Raji (cell line): ENCODE results near the gene RIMS1.

Source experiments
- POLR2A ChIP-seq: IDR thresholded peaks from 2 replicates; pipeline ENCODE4 v1.6.1; 2011; ENCODE audit warnings: low read depth, low read length, control low read depth; ENCODE audit not compliant: insufficient read depth

The RIMS1 gene

DNA sequence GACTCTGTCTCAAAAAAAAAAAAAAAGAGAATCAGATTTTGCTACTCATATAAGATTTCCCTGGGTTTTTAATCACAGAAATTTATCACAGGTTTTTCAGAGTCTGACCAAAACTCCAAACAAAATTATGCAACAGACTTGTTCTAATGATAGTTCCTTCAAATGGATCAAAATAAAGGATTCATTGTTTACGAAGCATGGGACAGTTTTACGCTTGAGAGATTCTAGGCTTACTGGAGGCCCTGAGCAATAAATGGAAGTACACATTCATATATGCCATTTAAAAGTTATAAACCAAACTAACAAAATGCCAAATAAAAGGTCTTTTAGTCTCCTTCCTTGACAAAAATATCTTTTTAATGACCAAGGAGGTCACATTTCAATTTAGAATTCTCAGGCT lies 490.4 kb downstream of the RIMS1 start:
- no peak for TF ChIP-seq POLR2A

DNA sequence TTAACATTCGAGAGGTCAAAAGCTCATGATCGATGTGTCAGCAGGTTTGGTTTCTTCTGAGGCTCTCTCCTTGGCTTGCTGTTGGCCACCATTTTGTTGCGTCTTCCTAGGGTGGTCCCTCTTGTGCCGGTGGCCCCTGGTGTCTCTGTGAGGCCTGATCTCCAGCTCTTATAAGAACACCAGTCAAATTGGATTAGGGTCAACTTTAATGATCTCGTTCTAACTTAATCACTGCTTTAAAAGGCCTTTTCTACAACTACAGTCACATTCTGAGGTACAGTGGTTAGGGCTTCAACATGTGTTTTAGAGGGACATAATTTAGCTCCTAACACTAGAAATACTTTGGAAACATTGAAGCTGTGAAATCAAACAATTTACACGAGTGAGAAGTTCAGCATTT lies 494.7 kb downstream of the RIMS1 start:
- no peak for TF ChIP-seq POLR2A

DNA sequence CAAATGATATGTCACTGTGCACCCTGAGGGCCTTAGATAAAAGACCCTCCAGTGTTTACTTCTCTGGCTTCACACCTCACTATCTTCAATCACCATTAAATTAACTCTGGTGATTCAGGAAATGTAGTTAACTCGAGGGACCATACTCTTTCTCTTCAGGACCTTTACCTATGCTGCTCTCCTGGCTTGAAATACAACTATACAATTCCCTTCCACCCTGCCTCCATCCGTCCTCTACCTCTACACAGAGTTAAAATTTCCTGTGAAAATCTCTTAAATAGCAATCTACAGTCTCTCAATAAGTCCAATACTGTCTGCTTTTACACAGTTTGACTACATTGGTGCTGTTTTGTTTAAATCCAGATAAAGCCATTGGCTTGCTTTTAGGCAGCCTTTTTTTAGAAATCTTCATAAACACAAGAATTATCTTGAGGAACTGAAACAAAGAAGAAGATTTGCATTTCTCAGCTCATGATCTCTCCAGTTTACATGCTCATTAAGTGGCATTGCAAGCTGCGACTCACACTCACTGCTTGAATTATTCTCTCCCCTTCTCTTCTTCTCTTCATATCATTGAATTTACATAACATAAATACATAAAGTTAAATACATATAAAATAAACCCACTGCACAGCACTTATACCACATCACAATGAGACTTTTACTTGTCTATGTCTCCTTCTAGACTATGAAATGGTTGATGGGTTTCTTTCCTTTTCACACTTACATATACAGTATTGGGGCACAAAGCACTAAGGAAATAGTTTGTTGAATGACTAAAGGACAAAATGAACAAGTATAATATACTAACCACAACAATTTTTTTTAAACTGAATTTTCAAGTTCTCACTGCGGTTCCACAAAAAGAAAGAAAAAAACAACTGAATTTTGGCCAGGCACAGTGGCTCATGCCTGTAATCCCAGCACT lies 496.5 kb downstream of the RIMS1 start:
- TF ChIP-seq POLR2A = no peak

DNA sequence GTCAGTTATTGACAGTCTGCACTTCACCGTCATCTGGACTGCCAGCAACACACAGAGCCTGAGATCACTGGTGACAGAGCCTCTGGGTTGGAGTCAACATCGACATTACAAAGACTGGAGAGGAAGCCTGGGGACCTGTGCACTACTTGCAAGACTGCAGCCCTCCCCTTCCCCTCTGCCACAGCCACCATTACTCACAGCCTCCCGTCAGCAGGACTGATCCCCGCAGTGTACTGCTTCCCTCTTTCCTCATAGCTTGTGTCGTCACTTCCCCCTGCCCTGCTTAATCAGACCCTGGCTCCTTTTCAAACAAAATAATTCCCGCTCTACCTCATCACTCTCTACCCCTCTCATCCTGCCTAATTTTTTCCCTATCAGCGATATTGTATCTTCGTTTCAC lies 500.0 kb downstream of the RIMS1 start:
- no peak for TF ChIP-seq POLR2A

DNA sequence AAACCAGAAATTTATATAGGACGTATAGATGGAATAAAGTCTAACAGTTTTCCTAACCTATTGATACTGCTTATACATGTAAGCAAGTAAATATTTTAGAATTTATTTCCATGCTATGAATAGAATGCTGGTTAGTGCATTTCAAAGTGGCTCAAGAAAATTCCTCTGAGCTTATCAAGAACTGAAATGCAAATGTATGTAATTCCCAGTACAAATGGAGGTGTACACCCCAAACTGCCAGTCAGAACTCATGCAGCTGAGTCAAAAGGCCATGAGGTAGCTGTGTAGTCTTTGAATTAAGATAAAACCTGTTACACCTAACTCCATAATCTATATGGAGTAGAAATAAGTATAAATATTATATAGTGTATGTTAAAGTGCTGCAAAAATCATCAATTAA lies 503.3 kb downstream of the RIMS1 start:
- TF ChIP-seq POLR2A = no peak

DNA sequence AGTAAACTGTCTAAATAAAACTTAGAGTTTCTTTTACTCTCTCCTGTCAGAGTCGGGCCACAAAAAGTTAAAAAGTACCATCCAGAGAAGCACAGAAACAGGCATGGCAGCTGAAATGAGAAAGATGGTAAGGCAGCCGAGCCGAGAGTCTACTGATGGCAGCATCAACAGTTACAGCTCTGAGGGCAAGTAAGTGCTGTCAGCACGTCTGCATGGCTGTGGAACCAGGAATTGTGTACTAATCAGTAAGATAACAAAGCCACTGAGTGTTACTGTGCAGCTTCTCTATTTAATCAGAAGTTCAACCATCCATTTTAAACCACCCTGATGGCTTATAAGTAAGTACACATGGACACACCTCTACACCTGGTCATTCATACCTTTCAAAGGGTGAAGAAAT lies 504.2 kb downstream of the RIMS1 start:
- no peak for TF ChIP-seq POLR2A

DNA sequence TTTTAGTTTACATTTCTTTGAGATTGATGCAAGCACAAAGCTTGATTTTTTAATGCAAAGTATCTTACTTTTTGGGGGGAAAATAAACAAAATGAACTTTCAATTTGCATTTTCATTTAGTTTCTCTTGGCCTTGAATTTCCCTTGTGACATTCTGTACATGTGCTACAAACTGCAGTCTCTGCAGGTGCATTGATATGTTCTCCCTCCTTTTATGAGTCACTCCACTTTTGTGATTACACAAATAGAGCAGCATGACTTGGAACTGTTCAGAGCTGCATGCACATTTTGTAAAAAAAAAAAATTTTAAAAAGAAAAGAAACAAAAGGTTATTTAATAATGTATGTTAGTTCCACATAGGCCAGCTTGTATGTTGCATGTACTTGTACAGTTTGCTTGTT lies 515.5 kb downstream of the RIMS1 start:
- no peak for TF ChIP-seq POLR2A

DNA sequence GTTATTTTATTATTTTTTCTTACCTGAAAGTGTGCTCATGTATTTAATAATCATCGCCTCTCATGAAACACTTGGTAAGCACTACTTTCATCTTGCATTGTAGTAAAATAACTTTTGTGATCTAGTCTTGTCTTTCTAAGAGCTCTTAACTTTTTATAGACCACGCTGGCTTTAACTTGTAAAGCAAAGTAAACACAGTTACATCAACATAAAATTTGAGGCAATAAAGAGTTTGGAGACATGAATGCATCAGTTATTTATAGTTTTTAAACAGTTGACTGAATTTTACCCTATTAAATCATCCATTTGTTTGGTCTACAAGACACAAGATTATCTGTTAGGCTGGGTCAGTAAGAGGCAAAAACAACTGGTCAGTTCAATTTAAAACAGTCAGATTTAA lies 517.1 kb downstream of the RIMS1 start:
- TF ChIP-seq POLR2A = no peak

DNA sequence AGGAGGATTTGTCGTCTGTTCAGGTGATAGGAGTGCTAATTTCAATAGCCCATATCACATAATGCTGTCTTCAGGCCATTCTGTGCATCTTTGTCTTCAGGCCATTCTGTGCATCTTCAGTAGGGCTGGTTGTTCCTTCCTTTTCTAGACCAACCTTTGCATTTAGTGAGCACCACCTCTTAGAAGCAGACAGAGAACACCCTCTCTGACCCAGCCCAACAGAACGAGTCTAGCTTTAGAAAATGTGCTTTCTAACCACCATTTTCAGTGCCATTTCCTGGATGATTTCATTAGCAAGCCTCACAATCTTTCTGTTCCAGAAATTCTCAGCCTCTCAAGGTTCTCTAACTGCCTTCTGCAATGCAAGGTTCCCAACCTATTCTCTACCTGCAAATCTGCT lies 520.2 kb downstream of the RIMS1 start:
- no peak for TF ChIP-seq POLR2A

DNA sequence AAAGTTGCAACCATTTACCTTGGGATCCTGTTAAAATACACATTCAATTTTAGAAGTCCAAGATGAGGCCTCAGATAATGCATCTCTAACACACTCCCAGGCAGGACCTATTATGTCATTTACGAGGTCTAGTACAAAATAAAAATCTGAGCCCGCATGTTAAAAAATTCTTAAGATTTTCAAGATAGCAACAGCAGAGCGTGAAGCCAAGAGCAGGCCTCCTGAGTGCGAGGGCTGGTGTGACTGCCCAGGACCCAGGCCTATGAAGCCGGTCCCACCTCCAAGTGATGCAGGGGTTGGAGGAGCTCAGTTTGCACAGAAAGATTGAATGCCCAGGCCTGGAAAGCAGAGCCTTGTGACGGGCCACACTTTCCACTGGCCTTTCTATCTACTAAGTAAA lies 524.4 kb downstream of the RIMS1 start:
- TF ChIP-seq POLR2A = no peak

DNA sequence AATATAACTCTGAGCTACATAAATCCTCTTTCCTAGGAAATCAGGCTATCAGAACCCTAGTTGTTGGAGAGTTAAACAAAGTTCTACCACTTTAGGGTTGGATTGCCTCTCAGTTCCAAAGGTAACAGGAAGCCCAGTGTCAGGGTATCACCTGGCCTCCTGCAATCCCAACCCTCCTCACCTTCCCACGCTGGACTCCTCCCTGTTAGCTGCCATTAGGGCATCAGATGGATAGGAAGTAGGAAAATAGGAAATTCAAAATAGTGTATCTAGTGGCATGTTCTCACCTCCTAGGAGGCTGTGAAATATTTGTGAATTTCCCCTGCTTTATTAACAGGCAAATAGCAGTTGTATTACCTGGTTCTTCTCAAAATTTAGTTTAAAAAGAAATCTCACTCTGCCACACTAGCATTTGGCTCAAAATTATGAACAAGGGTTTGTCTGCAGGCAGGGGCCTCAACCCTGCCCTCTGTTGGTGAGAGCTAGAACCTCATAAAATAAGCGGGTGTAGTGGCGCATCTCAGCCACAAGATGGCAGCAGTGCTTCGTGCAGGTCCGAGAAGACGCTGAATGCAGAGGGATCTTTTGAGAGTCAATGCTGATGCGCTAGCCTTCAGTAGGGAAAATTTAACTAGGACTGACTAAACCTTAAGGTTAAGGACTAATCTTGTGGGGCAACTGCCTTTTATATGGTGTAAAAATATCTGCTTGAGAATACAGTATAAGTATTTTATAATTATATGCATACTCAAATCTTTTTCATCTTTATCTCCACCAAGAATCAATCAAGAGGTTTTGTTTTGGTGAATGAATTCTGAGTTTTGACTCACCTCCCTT lies 525.7 kb downstream of the RIMS1 start:
- no peak for TF ChIP-seq POLR2A

DNA sequence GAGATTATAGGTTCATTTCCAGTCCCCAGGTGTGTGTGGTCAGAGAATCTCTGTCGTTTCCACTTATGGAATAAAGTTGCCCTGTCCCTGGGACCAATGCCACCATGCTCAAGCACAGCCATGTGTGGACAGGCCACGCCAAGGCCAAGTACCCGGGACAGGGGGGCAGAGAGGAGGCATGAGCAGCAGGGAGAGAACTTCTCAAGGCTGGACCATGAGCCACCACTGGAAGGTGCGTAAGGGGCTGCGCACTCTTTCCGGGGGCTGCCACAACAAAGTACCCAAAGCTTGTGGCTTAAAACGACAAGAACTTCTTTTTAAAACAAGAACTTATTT lies 526.3 kb downstream of the RIMS1 start:
- no peak for TF ChIP-seq POLR2A

DNA sequence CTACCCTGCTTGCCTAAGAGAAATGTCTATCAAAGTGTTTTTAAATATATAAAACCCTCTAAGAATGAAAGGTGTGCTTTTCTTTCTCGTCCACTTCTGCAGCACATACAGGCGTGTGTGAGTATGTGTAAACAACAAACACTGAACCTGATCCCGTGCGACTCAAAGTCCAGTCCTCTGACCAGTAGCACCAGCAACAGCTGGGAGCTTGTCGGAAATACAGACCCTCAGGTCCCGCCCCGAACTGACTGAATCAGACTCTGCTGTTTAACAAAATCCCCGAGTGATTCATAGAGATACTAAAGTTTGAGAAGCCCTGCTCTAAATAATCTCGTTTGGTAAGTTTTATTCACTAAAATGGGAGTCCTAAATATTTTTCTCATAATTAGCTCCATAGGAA lies 527.5 kb downstream of the RIMS1 start:
- TF ChIP-seq POLR2A = no peak

DNA sequence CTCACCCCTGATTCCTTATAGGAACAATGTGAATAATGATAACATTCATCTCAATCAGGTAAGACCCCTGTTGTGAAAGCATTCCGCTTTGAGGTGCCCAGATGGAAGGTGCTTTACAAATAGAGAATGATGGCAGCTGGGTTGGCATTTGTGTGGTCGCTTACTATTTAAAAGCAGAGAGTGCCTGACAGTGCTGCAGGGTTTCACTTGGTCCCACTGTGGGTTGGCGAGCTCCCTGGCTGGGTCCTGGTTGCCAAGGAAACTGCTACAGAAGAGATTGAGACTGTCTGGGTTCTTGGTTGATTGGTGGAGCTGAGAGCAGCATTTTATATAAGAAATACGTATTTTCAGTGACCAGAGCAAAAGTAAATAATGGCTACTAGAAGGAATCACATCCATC lies 528.3 kb downstream of the RIMS1 start:
- no peak for TF ChIP-seq POLR2A

DNA sequence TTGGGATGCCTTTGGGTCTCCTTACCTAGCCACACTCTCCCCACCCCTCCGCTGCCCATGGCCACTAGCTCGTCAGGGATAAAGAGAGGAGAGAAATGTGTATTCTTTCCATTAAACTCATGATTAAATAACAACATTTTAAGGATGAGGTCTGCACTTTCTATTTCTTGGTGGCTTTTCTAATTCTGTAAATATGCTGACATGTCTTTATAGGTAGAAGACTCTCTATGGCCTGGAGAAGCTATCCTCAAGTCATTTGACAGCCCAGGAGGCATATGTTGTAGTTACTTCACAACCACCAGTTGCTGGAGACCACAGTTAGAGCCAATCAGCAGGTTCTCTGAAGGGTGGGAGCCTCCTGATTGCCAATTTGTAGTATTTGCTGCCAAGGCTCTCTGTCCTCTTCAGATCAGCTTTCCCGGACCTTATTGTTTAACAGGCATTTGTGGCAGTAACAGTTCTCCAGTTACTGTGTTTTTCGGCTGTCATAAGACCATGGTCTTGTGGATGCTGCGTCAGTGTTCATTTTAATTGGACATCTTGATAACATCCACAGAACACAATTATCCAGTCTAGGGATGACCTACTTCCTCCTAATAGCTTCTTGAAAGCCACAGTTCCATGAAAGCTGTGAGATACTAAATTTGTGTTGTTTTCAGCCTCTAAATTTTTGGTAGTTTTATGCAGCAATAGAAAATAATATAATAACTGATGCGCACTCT lies 530.6 kb downstream of the RIMS1 start:
- no peak for TF ChIP-seq POLR2A

DNA sequence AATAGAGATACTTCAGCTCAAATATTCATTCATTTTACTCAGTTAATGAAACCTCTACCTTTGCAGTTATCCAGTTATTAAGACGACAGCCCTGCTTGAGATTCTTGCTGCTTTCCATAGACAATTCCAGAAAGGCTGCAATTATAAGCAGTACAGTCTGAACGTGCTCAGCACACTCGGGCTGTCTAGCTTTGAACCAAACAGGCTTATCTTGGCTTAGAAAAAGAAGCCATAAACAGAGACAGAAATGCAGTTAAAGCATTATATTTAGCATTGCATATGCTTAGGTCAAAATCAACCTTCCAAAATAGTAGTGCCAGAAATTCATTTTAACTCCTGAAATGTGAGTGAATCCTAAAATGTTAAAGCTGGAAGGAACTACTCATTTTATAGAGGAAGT lies 531.4 kb downstream of the RIMS1 start:
- TF ChIP-seq POLR2A = no peak
